RCC 7860 (cell line): ENCODE data around the gene ENAH.
"Not testable (repeated sequence)": the region's sequence is repeated elsewhere in the genome, so short reads cannot be mapped to it uniquely, and the experiment has no call there.

Experiments
- DNase-seq: peaks from one replicate; pipeline ENCODE4 v3.0.0-alpha.2; 2015; ENCODE audit warnings: low spot score
- FAIRE-seq: peaks from 2 replicates; lab custom pipeline; 2012; peaks lifted over from hg19 to GRCh38; lab: Jason Lieb, UNC

The ENAH gene

GRCh38 chr1:225652729-225653462, at the start of gene ENAH:
Gene ENAH, minus strand, starts transcription at chr1:225653123. Its CDS starts 433 bp downstream, at chr1:225652690.
- DNase-seq (peak; percentile 78), FAIRE-seq (no peak)

GRCh38 chr1:225700889-225701465, 48.1 kb upstream of the ENAH start:
- DNase-seq = peak; percentile 58
- no peak for FAIRE-seq

GRCh38 chr1:225700164-225700821, 47.4 kb upstream of the ENAH start:
- peak; percentile 100 for FAIRE-seq
- DNase-seq = peak; percentile 100

GRCh38 chr1:225699336-225699735, 46.4 kb upstream of the ENAH start:
- FAIRE-seq (no peak), DNase-seq (no peak)

- not testable (repeated sequence) for DNase-seq, FAIRE-seq
These were observed 45.3 kb upstream of the ENAH start for GRCh38 chr1:225698194-225698593.

GRCh38 chr1:225697428-225697827, 44.5 kb upstream of the ENAH start:
- FAIRE-seq (no peak), DNase-seq (no peak)

- DNase-seq (no peak), FAIRE-seq (no peak)
These were observed 42.8 kb upstream of the ENAH start for GRCh38 chr1:225695578-225696337.

- DNase-seq = no peak
- no peak for FAIRE-seq
These were observed 41.3 kb upstream of the ENAH start for GRCh38 chr1:225694151-225694603.

- not testable (repeated sequence) for FAIRE-seq, DNase-seq
These were observed 40.8 kb upstream of the ENAH start for GRCh38 chr1:225693697-225694096.

GRCh38 chr1:225693085-225693696, 40.3 kb upstream of the ENAH start:
- DNase-seq (no peak), FAIRE-seq (no peak)

GRCh38 chr1:225692517-225692879, 39.6 kb upstream of the ENAH start:
- no peak for DNase-seq
- no peak for FAIRE-seq

- FAIRE-seq (peak; percentile 98), DNase-seq (peak; percentile 95)
These were observed 39.1 kb upstream of the ENAH start for GRCh38 chr1:225691861-225692516.

GRCh38 chr1:225691377-225691776, 38.5 kb upstream of the ENAH start:
- FAIRE-seq (no peak), DNase-seq (peak; percentile 96)

GRCh38 chr1:225689882-225690459, 37.0 kb upstream of the ENAH start:
- DNase-seq = peak; percentile 37
- no peak for FAIRE-seq

GRCh38 chr1:225688345-225688744, 35.4 kb upstream of the ENAH start:
- DNase-seq = no peak
- FAIRE-seq = no peak

GRCh38 chr1:225685476-225686176, 32.7 kb upstream of the ENAH start:
- FAIRE-seq (no peak), DNase-seq (no peak)

GRCh38 chr1:225684741-225685140, 31.8 kb upstream of the ENAH start:
- DNase-seq (no peak), FAIRE-seq (no peak)

GRCh38 chr1:225681231-225681630, 28.3 kb upstream of the ENAH start:
- DNase-seq (no peak), FAIRE-seq (no peak)

GRCh38 chr1:225678545-225678944, 25.6 kb upstream of the ENAH start:
- FAIRE-seq (no peak), DNase-seq (no peak)
